Measurements from ENCODE around the gene CDCP1. TPM values are rescaled to one million over a fixed set of nuclear protein-coding genes. Genes with fewer than 3 reads are reported as not detected.

CDCP1 gene
- total RNA-seq, 2 donors from 2014 or later = 0.41 to 1.5 TPM

DNA sequence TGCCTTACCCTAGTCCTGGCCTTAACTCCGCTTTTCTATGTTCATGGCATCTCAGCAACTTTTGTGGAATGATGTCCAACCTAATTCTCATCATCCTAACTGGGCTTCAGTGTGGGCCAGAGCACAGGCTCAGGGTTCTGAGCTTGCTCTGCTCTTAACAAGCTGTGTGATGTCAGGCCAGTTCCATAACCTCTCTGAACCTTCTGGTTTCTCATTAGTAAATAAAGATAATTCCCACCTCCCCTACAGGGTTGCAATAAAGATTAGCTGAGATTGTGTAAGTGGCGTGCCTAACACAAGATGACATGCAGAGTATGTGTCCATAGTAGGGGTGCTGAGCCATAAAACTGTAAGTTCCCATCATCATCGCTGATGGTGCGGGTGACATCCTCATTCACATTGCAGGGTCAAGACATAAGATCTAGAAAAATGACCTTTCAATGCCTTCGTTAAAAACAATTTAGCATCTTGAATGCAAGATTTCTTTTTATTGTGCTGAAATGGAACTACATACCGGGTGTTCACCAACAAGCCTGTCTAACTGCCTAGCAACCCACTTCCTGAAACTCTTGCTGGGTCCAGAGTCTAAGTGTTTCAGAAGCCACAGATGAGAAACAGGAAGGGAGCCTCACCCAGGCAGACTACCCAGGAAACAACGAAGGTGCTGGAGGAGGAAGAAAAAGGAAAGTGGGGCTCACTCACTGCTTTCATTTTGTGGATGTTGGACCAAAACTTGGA lies 36.2 kb downstream of the CDCP1 start:
- DNase-seq (ENCODE audit: low spot score in 2 of 2) = no peak
- Mint-ChIP-seq H3K36me3 (peaks cover 0 to 16% of the 10 kb centered on the region in 2 donors), H3K9me3 (no peaks in the 10 kb centered on the region), H3K27ac (peak overlapping the region in 1 of 2 donors; percentile 70)
- peak; percentile 14 to 40 for ATAC-seq

DNA sequence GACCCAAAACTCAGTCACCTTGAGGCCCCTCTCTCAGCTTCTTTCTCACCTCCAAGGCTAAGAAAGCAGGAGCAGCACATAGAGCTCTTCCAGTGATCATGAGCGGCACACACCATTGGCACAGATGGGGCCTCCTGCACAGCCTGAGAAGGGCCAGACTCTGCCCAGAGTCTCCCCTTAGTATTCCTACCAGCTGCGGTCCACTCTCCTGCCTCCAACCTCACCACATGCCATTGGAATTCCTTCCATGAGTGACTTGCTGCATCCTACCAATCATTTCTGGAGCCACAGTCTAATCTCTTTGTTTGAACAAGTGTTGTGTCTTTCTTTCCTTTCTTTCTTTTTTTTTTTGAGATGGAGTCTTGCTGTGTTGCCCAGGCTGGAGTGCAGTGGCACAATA lies 39.3 kb downstream of the CDCP1 start:
- H3K27ac Mint-ChIP-seq = peak overlapping the region in 1 of 2 donors; percentile 86
- H3K9me3 Mint-ChIP-seq = peaks cover 0 to 9% of the 10 kb centered on the region in 2 donors
- ATAC-seq (no peak), DNase-seq (ENCODE audit: low spot score in 2 of 2) (no peak)
- peaks cover 0 to 16% of the 10 kb centered on the region in 2 donors for H3K36me3 Mint-ChIP-seq

DNA sequence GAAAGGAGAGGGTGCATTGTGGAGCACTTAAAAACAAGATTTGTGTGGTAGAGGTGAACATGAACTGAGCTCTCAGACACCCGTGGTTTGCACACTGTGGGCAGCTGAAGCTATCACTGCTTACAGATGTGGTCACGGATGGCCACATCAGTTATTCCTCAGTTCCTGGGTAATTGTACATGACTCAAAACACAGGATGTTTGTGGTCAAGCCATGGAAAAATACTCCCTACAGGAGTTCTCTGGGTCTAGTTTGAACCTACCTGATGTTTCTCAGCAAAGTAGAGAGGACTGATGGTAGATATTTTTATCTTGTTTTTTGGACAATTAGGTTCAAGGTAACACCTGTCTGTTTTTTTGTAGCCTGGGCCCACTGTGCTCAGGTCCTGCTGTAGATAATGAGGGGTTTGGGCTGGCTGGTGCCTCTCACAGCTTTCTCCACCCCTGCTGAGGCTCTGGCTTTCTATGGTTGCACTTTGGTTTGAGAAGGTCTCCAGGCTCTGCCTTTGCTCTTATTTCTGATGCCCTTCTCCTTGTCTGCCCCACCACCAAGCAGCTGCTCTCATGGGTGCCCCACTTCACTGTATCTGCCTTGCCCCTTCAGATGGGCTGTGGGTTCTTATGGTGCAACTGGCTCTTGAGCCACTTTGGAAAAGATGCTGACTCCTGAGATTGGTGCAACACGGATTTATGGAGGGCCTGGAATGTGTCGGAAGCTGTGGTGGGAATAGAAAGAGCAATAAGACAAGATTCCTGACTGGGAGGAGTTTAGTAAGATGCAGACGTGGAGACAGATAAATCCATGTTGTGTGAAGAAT lies 40.1 kb downstream of the CDCP1 start:
- Mint-ChIP-seq H3K27ac (peak overlapping the region; percentile 60 to 86), H3K9me3 (peaks cover 0 to 9% of the 10 kb centered on the region in 2 donors), H3K36me3 (peaks cover 0 to 12% of the 10 kb centered on the region in 2 donors)
- DNase-seq (ENCODE audit: low spot score in 2 of 2) (peak; percentile 78 to 88), ATAC-seq (peak; percentile 94)

DNA sequence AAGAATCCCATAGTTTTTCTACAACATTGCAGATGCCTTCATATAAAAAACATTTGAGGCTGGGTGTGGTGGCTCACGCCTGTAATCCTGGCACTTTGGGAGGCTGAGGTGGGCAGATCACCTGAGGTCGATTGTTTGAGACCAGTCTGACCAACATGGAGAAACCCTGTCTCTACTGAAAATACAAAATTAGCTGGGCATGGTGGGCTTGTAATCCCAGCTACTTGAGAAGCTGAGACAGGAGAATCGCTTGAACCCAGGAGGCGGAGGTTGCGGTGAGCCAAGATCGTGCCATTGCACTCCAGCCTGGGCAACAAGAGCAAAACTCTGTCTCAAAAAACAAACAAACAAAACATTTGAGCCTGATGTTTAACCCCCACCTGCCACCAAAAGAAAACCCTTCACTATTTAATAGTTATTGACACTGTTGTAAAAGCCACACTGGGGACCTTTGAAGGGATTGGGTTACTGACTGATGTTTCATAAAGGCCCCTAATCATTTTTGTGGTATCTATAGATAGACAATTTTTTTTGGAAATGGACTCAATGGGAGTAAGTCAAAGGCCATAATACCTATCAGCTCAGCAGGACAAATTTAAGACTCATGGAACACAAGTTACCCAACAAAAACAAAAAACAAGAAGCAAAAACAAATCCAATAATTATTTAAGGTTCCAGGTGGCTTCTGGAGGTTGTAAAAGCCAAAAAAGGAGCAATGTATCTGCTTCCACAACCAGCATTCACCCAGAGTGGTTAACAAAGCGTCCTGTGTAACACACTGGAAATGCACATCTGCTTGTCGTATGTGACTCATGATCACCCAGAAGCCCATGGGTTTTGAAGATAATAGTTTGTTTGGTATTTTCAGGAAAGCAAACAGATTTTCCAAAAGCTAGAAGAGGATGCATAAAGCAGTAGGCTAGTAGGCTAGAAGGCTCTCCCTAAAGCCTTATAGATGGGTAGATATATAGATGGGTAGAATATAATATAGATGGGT lies 41.2 kb downstream of the CDCP1 start:
- DNase-seq (ENCODE audit: low spot score in 2 of 2) = no peak
- peaks cover 0 to 4% of the 10 kb centered on the region in 2 donors for H3K36me3 Mint-ChIP-seq
- ATAC-seq = peak; percentile 6 to 14
- peaks cover 0 to 9% of the 10 kb centered on the region in 2 donors for H3K9me3 Mint-ChIP-seq
- H3K27ac Mint-ChIP-seq = peak overlapping the region; percentile 60 to 86

DNA sequence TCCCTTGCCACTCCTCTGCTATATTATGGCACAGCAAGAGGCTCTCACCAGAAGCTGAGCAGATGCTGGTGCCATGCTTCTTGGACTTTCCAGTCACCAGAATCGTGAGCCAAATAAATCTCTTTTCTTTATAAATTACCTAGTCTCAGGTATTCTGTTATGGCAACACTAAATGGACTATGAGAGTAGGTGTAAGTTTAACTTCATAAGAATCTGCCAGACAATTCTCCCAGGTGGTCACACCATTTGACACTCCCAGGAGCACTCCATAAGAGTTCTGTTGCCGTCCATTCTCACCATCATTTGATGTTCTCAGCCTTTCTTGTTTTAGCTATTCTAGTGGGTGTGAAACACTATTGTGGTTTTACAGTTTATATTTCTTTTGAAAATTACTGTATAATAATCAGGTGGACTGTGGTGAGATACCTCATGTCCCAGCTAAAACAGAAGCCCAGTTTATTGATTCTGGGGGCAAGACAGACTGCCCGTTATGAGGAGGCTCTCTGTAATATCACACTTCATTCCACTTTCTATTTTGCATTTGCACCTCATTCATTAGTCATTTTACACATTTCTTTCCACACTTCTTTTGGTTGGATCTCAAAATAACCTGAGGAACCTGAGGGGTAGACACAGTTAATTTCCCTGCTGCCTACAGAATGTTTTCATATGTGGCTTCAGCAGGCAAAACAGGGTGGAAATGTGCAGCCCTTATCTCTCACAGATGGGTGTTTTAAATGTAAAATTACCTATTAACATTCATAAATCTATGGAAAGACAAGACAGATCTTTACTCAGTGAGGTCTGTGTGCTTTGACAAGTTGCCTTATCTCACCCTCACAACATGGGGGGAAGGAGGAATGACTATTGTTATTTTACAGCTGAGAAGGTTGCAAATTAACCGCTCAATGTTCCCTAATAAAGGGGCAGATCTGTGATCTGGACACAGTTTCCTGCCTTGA lies 42.1 kb downstream of the CDCP1 start:
- DNase-seq (ENCODE audit: low spot score in 2 of 2) = no peak
- no peak for ATAC-seq
- no peaks in the 10 kb centered on the region for H3K36me3 Mint-ChIP-seq
- H3K9me3 Mint-ChIP-seq = peaks cover 0 to 9% of the 10 kb centered on the region in 2 donors
- H3K27ac Mint-ChIP-seq = peak overlapping the region in 1 of 2 donors; percentile 86

DNA sequence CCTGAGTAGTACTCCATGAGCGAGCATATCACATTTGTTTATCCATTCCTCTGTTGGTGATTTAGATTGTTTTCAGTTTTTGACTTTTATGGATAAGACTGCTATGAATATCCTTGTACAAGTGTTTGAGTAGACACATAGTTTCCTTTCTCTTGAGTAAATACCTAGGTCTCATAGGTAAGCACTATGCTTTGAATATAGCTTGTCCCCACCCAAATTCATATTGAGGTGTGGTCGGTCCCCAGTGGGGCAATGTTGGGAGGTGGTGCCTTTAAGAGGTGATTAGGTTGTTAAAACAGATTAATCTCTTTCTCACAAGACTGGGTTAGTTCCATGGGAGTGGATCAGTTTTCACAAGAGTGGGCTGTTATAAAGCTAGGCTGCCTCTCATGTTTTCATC lies 42.8 kb downstream of the CDCP1 start:
- DNase-seq (ENCODE audit: low spot score in 2 of 2) = no peak
- ATAC-seq = no peak
- peaks cover 0 to 9% of the 10 kb centered on the region in 2 donors for H3K9me3 Mint-ChIP-seq
- H3K36me3 Mint-ChIP-seq = no peaks in the 10 kb centered on the region
- H3K27ac Mint-ChIP-seq = peak overlapping the region in 1 of 2 donors; percentile 86

DNA sequence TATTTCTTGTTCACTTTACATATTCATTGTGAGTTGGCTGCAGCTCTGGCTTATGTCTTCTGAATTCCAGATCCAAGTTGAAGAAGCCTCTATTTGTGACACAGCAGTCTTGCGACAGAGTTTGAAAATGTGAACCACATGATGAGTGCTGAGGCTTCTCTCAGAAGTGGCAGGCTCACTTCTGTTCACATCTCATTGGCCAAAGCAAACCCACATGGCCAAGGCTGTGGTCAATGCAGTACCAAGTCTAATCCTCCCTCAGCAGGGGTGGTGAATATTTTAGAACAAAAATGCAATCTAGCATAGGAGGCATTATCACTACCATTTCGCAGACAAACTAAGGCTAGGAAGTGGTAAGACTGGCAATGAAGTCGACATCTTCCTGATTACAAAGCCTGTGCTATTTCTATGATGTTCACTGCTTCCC lies 45.2 kb downstream of the CDCP1 start:
- H3K27ac Mint-ChIP-seq = no peak overlapping the region
- ATAC-seq (no peak), DNase-seq (ENCODE audit: low spot score in 2 of 2) (no peak)
- H3K9me3 Mint-ChIP-seq = peaks cover 0 to 9% of the 10 kb centered on the region in 2 donors
- H3K36me3 Mint-ChIP-seq = no peaks in the 10 kb centered on the region

DNA sequence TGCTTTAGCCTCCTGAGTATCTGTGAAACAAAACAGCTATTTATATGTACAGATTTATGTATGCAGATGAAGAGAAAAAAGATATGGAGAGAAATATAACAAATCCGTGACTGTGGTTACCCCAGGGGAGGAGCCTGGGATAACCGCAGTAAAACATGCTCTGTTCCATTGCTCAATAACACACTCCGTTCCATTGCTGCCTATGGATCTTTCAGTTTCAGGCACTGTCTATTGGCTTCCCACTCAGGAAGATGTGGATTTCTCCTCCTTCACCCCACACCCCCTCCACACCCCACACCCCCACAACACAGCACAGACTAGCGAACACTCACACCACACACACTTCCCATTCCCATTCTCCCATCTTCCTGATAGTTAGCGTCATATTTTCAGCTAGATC lies 47.9 kb downstream of the CDCP1 start:
- ATAC-seq = no peak
- Mint-ChIP-seq H3K9me3 (peaks cover 0 to 4% of the 10 kb centered on the region in 2 donors), H3K27ac (no peak overlapping the region), H3K36me3 (no peaks in the 10 kb centered on the region)
- no peak for DNase-seq (ENCODE audit: low spot score in 2 of 2)

DNA sequence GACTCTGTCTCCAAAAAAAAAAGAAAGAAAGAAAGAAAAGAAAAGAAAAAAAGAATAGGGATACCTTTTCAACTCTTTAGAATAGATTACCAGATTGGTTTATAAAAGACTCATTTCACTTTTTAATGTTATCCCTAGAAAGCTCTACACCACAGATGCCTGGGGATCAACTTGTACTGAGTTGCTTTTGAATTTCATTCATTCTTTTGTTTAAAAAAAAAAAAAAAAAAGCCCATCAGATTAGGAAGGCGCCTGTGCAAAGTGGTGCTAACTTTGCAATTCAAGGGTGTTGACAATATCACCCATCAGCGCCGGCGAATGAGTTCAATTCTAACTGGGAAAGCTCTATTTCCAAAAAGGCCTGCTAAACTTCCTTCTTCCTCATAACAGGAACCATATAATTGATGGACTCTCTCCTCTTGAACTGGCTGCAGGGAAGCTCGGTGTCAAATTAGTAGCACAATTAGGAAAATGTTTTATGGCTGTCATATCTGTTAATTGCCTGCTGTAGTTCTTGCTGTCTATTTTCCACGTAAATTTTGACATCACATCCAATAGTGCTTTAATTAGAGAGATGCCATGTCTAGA lies 48.8 kb downstream of the CDCP1 start:
- H3K27ac Mint-ChIP-seq = no peak overlapping the region
- no peak for DNase-seq (ENCODE audit: low spot score in 2 of 2)
- no peak for ATAC-seq
- no peaks in the 10 kb centered on the region for H3K36me3 Mint-ChIP-seq
- H3K9me3 Mint-ChIP-seq = no peaks in the 10 kb centered on the region

DNA sequence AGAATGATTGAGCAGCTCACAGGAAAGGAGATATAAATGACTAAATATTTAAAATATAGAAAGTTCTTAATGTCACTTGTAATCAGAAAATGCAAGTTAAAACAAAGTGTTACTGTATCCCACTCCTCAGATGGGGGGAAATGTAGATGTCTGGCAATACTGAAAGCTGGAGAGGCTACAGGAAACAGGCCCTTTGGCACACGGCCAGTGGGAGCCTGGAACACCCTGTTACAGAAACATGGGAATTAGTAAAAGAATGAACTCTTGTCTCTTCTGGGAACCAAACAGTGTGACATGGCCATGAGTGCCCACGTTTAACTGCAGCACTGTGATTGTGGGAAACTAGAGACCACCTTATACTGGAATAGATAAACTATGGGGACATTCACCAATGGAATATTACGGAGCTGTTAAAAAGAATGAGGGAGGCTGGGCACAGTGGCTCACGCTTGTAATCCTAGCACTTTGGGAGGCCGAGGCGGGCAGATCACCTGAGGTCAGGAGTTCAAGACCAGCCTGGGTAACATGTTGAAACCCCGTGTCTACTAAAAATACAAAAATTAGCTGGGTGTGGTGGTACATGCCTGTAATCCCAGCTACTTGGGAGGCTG lies 50.2 kb downstream of the CDCP1 start:
- no peak for DNase-seq (ENCODE audit: low spot score in 2 of 2)
- Mint-ChIP-seq H3K27ac (no peak overlapping the region), H3K9me3 (no peaks in the 10 kb centered on the region), H3K36me3 (no peaks in the 10 kb centered on the region)
- no peak for ATAC-seq

DNA sequence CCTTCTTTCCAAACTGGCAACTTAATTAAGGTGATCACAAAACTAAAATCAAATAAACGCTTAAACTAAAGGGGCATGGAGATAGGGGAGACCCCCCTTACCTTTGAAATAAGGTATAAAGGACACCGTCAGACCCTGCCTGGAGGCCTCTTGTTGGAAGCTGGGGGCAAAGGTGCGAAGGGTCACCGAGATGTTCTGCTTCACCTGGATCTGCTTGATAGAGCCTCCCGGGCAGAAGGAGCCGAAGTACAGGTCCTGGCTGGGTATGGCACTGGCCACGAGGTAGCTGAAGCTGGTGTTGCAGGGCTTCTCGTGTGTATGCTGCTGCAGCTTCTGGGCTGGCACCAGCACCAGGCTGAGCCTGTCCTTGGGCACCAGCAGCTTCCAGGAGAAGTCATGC lies 53.0 kb downstream of the CDCP1 start:
- no peaks in the 10 kb centered on the region for H3K9me3 Mint-ChIP-seq
- ATAC-seq = no peak
- H3K27ac Mint-ChIP-seq = no peak overlapping the region
- DNase-seq (ENCODE audit: low spot score in 2 of 2) = no peak
- H3K36me3 Mint-ChIP-seq = no peaks in the 10 kb centered on the region

DNA sequence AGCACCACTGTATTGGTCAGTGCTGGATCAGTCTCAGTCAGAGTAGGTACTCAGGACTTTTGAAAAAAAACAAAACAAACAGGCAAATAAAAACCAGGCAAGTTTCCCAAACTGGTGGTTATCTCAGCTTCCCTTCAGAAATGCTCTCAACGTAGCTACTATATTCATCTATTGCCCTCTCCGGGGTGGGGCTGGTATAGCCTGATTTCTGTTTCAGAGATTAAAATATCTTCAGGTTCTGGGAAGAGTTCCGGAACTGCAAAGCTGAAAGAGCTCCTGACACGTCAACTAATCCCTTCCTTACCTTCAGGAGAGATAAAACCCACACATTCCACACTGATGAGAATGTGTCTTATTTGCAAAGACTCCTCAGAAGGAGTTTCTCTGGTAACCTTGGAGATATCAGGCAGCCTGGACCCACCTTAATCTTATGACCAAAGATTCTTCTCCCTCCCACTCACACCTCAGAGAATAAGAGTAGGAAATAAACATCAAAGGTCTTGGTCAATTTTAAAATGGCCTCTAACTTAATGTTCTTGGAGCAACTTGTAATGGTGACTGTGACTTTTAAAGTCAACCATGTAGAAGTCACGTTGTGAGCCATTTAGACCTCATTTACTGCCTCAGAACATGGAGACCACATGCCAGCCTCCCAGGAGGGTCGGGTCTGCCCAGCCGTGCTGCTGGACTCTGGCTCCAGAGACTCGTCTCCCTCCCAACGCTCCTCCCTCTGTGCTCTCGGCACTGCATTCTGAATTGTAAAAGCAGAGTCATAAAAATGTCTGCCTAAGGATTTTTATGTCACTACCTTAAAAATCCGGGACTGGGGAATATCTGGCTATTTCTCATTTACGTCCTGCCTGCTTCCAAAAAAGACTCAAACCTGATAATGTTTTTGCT lies 53.8 kb downstream of the CDCP1 start:
- Mint-ChIP-seq H3K36me3 (no peaks in the 10 kb centered on the region), H3K9me3 (no peaks in the 10 kb centered on the region)
- ATAC-seq = no peak

DNA sequence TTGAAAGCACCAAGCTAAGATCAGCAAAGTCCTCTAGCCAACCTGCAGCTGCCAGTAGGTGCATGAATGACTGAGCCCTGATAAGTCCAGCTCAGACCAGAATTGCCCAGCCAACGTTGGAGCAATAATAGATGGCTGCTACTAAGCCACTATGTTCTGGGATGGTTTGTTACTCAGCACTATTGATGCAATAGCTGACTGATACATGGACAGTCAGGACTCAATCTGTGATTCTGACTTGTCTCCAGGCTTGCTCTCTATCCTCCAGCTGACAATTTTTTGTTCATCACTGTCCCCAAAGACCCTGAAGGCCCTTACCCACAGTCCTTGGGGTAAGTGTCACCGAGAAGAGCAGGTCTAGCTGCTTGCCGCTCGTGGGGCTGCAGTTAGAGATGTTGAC lies 55.3 kb downstream of the CDCP1 start:
- H3K9me3 Mint-ChIP-seq = no peaks in the 10 kb centered on the region
- ATAC-seq = no peak
- no peak for DNase-seq (ENCODE audit: low spot score in 2 of 2)
- no peaks in the 10 kb centered on the region for H3K36me3 Mint-ChIP-seq
- no peak overlapping the region for H3K27ac Mint-ChIP-seq

More for the DNA sequence above, 53.8 kb downstream of the CDCP1 start:
- no peak for DNase-seq (ENCODE audit: low spot score in 2 of 2)
- no peak overlapping the region for H3K27ac Mint-ChIP-seq

Measured in activated naive CD4-positive, alpha-beta T cell treated with anti-CD3 and anti-CD28 coated beads, Interleukin-2, amount 50 U/mL, for 72 hours (primary cell).